ENCODE data around the gene FBXO10.

DNA sequence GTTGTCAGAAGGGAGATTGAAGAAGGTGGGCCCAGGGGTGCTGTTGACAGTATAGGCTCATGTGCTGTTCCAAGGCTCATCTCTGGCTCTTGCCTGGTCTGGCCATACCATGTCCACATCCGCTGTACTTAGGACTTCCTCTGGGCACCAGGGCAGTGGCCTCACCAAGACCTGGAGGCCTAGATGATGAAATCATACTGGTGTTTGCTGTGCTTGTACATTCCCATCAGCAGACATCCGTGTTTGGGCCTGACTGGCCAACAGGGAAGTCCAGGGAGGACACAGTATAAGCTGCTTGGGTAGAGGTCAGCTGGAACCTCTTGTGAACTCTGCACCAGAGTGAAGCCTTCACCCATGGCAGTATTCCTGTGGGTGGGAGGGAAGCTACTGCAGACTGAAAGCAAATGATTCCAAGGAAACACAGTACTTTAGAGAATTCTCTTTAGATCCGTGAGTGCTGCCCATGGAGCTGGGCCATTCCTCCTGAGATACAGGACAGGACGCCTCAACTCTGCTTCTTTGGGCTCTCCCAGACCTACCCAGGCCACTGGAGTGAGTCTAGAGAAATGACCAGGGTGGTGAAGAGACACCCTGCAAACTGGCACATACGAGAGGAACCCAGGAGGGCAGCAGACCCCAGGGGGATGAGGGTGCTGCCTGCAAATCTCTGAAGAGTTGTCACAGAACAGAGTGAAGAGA lies 67.9 kb downstream of the FBXO10 start:
- TF ChIP-seq CTCF (IDR thresholded peaks at IDR 0.05; ENCODE audit: low read depth, low read length): no peak
- TF ChIP-seq POLR2A (IDR thresholded peaks at IDR 0.05; ENCODE audit: extremely low read depth, insufficient read length): no peak
- TF ChIP-seq, protein P1, sequence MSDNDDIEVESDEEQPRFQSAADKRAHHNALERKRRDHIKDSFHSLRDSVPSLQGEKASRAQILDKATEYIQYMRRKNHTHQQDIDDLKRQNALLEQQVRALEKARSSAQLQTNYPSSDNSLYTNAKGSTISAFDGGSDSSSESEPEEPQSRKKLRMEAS (IDR thresholded peaks at IDR 0.05; ENCODE audit: low read depth, low read length): no peak
- TF ChIP-seq MYC (IDR thresholded peaks at IDR 0.05; ENCODE audit: low read depth, low read length): no peak

Data from NB4 (cell line).